Activated CD4-positive, CD25-positive, alpha-beta regulatory T cell treated with anti-CD3 and anti-CD28 coated beads, Interleukin-2, amount 50 U/mL, for 24 hours (primary cell): Measurements from ENCODE around the gene NPAS2.

ENCODE experiments used
- ATAC-seq, 2 donors: fragments of 150-1000 bp; cut with Tn5 transposase; one replicate each; pipeline ENCODE4 v1.10.0; 2021; ENCODE audit warnings: mild to moderate bottlenecking in 1 of 2, moderate library complexity in 1 of 2

The NPAS2 gene

DNA sequence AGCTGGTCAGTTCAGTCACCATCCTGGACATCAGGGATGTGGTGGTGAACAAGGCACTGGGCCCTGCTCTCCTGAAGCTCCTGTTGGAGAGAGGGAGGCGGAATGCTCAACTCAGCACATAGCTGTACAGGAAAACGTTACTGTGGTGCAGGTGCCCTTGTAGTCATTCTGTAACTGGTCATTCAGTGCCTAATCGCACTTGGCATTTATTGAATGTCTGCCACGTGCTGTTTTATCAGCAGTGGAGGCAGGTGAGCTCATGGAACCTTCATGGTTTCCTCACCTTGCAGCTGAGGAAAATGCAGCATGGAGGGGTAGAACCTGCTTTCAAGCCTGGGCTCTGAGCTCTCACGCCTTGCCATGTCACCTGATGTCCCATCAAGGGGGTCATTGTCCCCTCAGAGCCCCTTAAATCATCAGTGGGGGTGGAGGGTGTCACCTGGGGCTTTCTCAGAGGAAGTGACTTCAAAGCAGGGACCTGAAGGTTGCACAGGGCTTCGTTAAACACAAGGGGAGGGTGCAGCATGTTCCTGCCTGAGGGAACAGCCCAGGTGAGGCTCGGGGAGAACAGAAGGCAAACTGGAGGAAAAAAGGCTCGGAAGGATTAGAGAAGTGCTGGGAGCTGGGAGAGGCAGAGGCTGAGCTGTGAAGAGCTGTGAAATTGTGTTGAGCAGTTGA, 126.1 kb downstream of the NPAS2 start:
- ATAC-seq = no peak

DNA sequence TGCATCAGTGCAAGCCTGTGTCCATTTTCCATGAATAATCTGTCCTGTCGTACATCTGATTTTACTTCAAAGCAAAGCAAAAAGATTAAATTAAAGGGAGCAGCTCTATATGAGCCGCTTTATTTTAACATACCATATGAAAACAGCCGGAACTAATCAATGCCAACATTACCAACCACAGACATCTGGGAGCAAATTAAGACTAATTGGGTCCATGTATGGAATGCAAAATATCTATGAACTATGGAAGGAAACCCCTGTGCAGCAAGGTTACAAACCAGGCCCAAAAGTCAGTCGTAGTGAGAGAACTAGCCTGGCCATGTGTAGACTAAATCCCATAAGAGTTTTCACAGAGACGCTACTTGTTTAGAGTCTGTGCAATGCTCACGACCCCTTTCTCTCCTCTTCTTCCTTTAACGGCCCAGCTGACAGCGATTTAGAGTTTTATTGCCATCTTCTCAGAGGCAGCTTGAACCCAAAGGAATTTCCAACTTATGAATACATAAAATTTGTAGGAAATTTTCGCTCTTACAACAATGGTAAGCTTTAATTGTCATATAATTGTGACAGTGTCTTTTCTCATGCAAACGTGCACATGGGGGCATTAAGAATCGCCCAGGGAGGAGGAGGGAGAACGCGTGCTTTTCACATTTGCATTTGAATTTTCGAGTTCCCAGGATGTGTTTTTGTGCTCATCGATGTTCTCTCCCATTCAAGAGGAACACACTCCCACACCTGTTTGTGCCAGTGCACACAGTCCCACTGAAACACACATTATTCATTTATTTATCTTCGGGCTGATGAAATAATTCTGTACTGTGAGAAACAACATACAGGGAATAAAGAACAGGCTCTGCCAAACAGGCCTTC, 129.2 kb downstream of the NPAS2 start:
- no peak for ATAC-seq

DNA sequence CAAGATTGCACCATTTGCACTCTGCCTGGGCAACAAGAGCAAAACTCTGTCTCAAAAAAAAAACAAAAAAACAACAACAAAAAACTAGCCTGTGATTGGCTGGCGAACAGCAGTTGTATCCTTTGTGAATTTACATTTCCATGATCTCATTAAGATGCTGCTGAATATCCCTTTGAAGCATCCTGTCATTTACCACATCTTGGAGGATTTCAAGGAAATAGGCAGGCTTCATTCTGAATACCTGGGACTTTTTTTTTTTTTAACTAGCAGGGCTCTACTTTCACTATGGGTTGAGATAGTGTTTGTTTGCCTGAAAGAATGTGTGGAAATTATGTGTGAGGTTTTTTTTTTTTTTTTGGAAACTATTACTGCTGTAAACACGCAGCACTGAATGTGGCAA, 132.6 kb downstream of the NPAS2 start:
- ATAC-seq = no peak

DNA sequence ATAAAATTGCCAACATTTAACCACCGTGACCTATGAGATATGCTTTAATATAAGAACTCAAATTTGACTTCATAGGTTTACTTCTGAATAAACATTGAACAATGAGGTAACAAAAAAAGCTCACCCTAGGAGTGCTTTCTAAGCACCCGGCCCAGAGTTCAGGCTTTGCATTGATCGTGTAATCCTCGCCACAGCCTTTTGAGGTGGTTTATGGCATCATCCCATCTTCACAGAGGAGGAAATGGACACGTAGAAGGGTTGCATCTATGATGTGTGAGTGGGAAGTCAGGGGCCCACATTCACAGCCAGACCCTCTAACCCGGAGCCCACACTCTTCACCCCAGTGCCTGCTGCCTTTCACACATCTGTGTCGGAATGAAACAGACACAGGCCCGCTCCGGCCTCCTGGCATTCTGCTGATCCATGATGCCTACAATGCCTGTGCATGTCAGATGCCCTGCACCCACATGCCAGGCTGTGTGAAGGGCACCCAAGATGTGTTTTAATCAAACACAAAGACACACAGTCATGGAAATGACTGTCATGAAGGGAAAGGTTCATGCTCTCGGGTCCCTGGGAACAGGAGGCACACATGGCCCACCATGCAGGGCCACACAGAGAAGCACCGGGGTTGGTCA, 133.6 kb downstream of the NPAS2 start:
- ATAC-seq = no peak

DNA sequence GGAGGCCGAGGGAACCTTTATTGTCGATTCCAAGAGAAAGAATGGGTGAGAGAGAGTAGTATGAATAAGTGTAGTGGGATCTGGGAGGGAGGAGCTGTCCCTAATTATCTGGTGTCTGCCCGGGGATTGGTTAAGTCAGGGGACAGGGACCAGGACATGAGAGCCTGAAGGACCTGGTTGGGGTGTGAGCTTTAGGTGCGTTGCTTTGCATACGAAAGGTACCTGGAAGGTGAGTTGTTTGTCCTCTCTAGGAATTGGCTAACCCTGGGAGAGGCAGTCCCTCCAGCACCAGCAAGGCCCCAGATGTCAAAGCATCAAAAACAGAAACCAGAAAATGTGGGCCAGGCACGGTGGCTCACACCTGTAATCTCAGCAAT, 134.1 kb downstream of the NPAS2 start:
- no peak for ATAC-seq

- no peak for ATAC-seq
These were observed 135.3 kb downstream of the NPAS2 start for GRCh38 chr2:100955226-100955625.

DNA sequence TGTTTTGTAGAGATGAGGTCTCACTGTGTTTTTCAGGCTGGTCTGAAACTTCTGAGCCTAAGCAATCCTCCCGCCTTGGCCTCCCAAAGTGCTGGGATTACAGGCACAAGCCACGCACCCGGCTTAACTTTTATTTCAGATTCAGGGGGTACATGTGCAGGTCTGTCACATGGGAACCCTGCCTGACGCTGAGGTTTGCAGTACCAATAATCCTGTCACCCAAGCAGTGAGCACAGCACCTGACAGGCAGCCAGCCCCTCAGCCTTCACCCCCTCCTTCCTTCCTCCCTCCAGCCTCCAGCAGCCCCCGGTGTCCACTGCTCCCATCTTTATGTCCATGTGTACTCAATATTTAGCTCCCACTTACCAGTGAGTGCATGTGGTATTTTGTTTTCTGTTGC, 136.1 kb downstream of the NPAS2 start:
- ATAC-seq = no peak

- no peak for ATAC-seq
These were observed 138.2 kb downstream of the NPAS2 start for GRCh38 chr2:100957996-100958653.

GRCh38 chr2:100959225-100959880, 139.4 kb downstream of the NPAS2 start:
- no peak for ATAC-seq

GRCh38 chr2:100960688-100961087, 140.7 kb downstream of the NPAS2 start:
- ATAC-seq = no peak

DNA sequence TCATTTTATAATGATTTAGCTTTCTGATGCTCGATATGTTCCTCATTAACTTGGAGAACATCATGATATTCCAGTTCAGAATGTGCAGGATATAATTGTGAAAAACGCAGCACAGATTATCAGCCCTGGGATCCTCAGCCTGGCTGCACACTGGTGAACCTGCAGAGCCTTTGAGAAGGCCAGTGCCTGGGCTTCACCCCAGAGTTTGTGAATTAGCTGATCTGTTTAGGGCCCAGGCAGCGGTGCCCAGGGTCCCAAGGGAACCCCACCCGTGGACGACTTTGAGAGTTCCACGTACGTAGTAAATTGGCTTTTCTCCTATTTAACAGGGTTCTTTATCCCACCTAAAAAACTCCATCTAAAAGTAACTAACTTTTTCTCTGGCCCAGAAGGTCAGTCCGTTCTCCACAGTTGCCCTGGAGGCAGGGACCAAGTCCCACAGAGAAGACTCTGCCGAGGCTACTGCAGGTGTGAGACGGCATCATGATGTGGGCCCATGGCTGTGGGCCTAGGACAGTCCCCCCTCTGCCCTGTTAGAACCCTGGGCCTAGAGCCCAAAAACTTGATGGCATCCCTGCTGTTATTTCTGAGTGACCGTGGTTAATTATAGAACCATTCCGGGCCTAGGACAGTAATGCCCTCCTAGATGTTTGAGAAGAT, 142.6 kb downstream of the NPAS2 start:
- no peak for ATAC-seq

GRCh38 chr2:100963026-100963375, 143.1 kb downstream of the NPAS2 start:
- ATAC-seq = no peak

DNA sequence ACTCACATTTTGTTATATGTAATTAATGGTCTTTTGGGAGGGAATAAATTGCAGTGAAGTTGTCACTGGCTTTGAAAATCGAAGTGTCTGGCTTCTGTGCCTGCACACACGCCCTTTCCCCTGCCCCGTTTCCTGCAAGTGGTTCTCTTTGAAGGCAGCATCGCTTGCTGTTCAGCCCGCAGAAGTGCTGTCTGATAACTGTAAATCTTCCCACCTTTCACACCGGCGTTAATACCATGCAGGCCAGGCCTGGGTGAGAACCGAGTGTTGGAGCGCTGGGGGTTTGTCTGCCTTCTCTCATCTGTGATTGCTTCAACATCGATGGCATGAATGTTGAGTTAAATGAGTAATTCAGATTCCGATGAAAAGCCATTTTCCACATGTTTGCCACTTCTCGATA, 144.3 kb downstream of the NPAS2 start:
- ATAC-seq = no peak

DNA sequence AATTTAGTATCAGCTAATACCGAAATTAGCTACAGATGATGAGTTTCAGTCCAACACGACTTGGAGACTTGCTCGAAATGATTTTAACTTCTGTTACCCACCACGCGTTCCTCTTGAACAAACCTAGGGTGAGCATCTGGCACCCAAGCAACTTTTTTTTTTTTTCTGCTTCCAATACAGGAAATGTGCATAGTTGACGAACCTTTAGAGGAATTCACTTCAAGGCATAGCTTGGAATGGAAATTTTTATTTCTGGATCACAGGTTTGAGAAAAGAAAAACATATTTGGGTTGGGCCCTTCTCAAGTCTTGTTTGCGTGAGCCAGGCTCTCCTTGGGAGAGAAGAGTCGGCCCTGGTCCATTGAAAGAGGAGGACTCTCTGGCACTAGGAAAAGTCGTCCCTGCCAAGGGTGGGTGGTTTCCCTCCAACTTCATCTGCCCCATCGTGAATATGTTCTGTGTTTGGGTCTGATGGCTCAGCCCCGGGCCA, 144.8 kb downstream of the NPAS2 start:
- no peak for ATAC-seq

GRCh38 chr2:100965596-100965995, 145.7 kb downstream of the NPAS2 start:
- no peak for ATAC-seq

GRCh38 chr2:100967716-100968115, 147.8 kb downstream of the NPAS2 start:
- no peak for ATAC-seq

DNA sequence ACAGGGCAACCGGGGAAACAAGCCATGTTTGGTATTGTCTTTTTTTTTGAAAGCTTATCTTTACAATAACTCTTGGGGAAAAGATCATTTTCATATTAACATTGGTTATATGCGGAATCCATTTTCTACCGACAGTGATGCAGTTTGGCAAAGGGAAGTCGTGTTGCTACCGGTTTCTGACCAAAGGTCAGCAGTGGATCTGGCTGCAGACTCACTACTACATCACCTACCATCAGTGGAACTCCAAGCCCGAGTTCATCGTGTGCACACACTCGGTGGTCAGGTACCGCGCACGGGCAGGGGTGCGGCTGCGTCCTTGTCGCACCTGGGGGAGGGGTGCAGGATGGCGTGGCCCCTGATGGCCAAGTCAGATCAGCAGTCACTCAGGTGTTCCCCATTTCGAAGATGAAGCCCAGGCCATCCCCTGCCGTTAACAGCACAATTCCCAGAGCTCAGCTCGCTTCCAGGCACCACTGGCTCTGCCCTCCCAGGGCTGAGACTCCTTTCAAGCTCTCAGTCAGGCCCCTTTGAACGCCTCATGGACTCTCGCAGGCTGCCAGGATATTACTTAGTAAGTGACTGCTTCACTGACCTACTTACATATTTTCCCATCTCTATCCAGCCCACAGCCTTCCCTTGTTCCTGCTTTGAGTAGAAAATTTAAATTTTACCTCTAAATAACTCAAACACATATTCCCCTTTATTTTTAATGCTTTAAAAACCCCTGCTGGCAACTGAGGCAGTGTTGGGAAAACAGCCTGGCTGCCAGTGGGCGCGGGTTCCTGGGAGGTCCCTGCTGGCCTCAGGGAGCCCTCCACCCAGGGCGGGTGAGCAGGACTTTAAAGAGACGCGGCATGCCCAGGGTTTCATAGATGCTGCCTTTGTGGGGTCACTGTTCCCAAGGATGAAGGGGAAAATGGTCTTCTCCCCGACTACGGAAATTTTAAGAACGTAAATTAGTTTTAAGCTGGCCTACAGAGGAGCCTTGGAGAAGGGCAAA, 148.5 kb downstream of the NPAS2 start:
- no peak for ATAC-seq

- ATAC-seq = no peak
These were observed 150.1 kb downstream of the NPAS2 start for GRCh38 chr2:100969998-100970397.

DNA sequence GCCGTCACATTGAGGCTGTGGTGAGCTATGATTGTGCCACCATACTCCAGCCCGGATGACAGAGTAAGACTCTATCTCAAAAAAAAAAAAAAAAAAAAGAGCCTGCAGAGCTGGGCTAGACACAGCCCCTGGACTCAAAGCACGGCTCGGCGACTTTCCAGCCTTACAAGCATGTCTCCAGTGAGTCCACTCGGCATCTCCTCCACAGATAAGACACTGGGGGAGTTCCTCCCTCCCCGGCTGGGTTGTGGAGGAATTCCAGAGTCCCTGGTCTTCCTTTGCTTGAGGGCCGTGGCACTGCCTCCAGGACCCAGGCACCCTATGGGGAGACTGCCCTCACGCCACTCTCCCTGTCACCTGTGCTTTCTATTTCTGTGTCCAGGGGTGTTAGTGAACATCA, 151.3 kb downstream of the NPAS2 start:
- ATAC-seq = no peak

- ATAC-seq = no peak
These were observed 152.5 kb downstream of the NPAS2 start for GRCh38 chr2:100972452-100972851.
